HEK293 (cell line): ENCODE data around the gene MAPK11.

ENCODE experiments used
- CTCF ChIA-PET: fragments of 350-600 bp; formaldehyde crosslinking; extraction: SDS; loops from one replicate; lab custom pipeline; 2021; ENCODE audit warnings: antibody characterized with exemption; lab: Yijun Ruan, JAX
- POLR2A ChIA-PET: fragments of 300-600 bp; formaldehyde crosslinking; extraction: SDS; loops from one replicate; lab custom pipeline; 2020; ENCODE audit warnings: antibody characterized with exemption, inconsistent platforms; lab: Yijun Ruan, JAX
- H3K27ac ChIP-seq: fragments of 200-500 bp; sonication (Bioruptor generic); 2 replicates; pipeline ENCODE4 v1.5.1; 2014; ENCODE audit warnings: low read depth, low read length, control low read depth, inconsistent platforms; ENCODE audit errors: extremely low read depth
- H3K36me3 ChIP-seq, 2 experiments: fragments of 200-500 bp in 1 of 2; sonication (Bioruptor generic) in 1 of 2; 1 replicate in 1 of 2; 2 replicates in 1 of 2; pipeline ENCODE4 v1.5.1; 2014 to 2017; ENCODE audit warnings: inconsistent platforms in 2 of 2, low read length in 2 of 2; ENCODE audit not compliant: control insufficient read depth in 2 of 2, insufficient read depth in 1 of 2
- H3K4me1 ChIP-seq: fragments of 200-500 bp; sonication (Bioruptor generic); 2 replicates; pipeline ENCODE4 v1.5.1; 2014; ENCODE audit warnings: mild to moderate bottlenecking, low read length, inconsistent platforms; ENCODE audit not compliant: control insufficient read depth, insufficient read depth
- H3K4me3 ChIP-seq: 2 replicates; pipeline ENCODE4 v1.5.1; 2011; ENCODE audit warnings: low read depth, mild to moderate bottlenecking, control low read depth, low read length, moderate library complexity
- H3K9me3 ChIP-seq: fragments of 200-500 bp; sonication (Bioruptor generic); 2 replicates; pipeline ENCODE4 v1.5.1; 2014; ENCODE audit warnings: low read depth, low read length, inconsistent platforms; ENCODE audit not compliant: control insufficient read depth, insufficient read depth
- BCL11A ChIP-seq: fragments of 450-650 bp; formaldehyde crosslinking; IDR thresholded peaks from 2 replicates; pipeline ENCODE4 v1.5.1; 2016; ENCODE audit warnings: low read depth, missing biosample characterization, missing genetic modification characterization
- CTCF ChIP-seq: fragments of 450-650 bp; formaldehyde crosslinking; IDR thresholded peaks from 2 replicates; pipeline ENCODE4 v1.5.1; 2016; ENCODE audit warnings: missing biosample characterization, missing genetic modification characterization
- ELK4 ChIP-seq: IDR thresholded peaks from 2 replicates; pipeline ENCODE4 v1.6.1; 2011; ENCODE audit warnings: mild to moderate bottlenecking, low read depth, low read length, borderline replicate concordance
- KLF1 ChIP-seq: fragments of 450-650 bp; formaldehyde crosslinking; IDR thresholded peaks from 2 replicates; pipeline ENCODE4 v1.5.1; 2016; ENCODE audit warnings: missing biosample characterization, missing genetic modification characterization
- KLF8 ChIP-seq: fragments of 450-650 bp; formaldehyde crosslinking; IDR thresholded peaks from 2 replicates; pipeline ENCODE4 v1.5.1; 2016; ENCODE audit warnings: missing biosample characterization, missing genetic modification characterization
- KLF9 ChIP-seq: fragments of 450-650 bp; formaldehyde crosslinking; IDR thresholded peaks from 2 replicates; pipeline ENCODE4 v1.5.1; 2016; ENCODE audit warnings: missing biosample characterization, missing genetic modification characterization, low read depth
- MYNN ChIP-seq: fragments of 450-650 bp; formaldehyde crosslinking; IDR thresholded peaks from 2 replicates; pipeline ENCODE4 v1.5.1; 2016; ENCODE audit warnings: missing biosample characterization, missing genetic modification characterization, borderline replicate concordance
- OVOL3 ChIP-seq: fragments of 450-650 bp; formaldehyde crosslinking; IDR thresholded peaks from 2 replicates; pipeline ENCODE4 v1.5.1; 2016; ENCODE audit warnings: missing biosample characterization, missing genetic modification characterization
- SALL2 ChIP-seq: fragments of 450-650 bp; formaldehyde crosslinking; IDR thresholded peaks from 2 replicates; pipeline ENCODE4 v1.5.0; 2017; ENCODE audit warnings: missing biosample characterization, mild to moderate bottlenecking, missing genetic modification characterization, borderline replicate concordance
- ZBTB17 ChIP-seq: fragments of 450-650 bp; formaldehyde crosslinking; IDR thresholded peaks from 2 replicates; pipeline ENCODE4 v1.5.1; 2016; ENCODE audit warnings: missing biosample characterization, missing genetic modification characterization
- ZBTB44 ChIP-seq: fragments of 450-650 bp; IDR thresholded peaks from 2 replicates; pipeline ENCODE4 v1.5.1; 2018; ENCODE audit warnings: missing biosample characterization, mild to moderate bottlenecking, missing genetic modification characterization
- ZBTB49 ChIP-seq: fragments of 450-650 bp; formaldehyde crosslinking; IDR thresholded peaks from 2 replicates; pipeline ENCODE4 v1.5.1; 2016; ENCODE audit warnings: missing biosample characterization, missing genetic modification characterization, low read depth
- ZFP37 ChIP-seq: fragments of 450-650 bp; formaldehyde crosslinking; IDR thresholded peaks from 2 replicates; pipeline ENCODE4 v1.5.1; 2016; ENCODE audit warnings: missing biosample characterization, missing genetic modification characterization
- ZNF112 ChIP-seq: fragments of 450-650 bp; formaldehyde crosslinking; IDR thresholded peaks from 2 replicates; pipeline ENCODE4 v1.5.0; 2017; ENCODE audit warnings: missing biosample characterization, missing genetic modification characterization
- ZNF214 ChIP-seq: fragments of 450-650 bp; formaldehyde crosslinking; IDR thresholded peaks from 2 replicates; pipeline ENCODE4 v1.5.1; 2017; ENCODE audit warnings: missing biosample characterization, mild to moderate bottlenecking, missing genetic modification characterization, borderline replicate concordance
- ZNF341 ChIP-seq: fragments of 450-650 bp; formaldehyde crosslinking; IDR thresholded peaks from 2 replicates; pipeline ENCODE4; 2016; ENCODE audit warnings: low read depth, missing biosample characterization, missing genetic modification characterization
- ZNF423 ChIP-seq: fragments of 450-650 bp; formaldehyde crosslinking; IDR thresholded peaks from 2 replicates; pipeline ENCODE4 v1.5.1; 2016; ENCODE audit warnings: missing biosample characterization, missing genetic modification characterization
- ZNF580 ChIP-seq: fragments of 450-650 bp; formaldehyde crosslinking; IDR thresholded peaks from 2 replicates; pipeline ENCODE4 v1.5.1; 2016; ENCODE audit warnings: missing biosample characterization, missing genetic modification characterization
- ZNF596 ChIP-seq: fragments of 450-650 bp; IDR thresholded peaks from 2 replicates; pipeline ENCODE4 v1.5.0; 2018; ENCODE audit warnings: missing biosample characterization, mild to moderate bottlenecking, missing genetic modification characterization, moderate library complexity
- ZNF621 ChIP-seq: fragments of 450-650 bp; formaldehyde crosslinking; IDR thresholded peaks from 2 replicates; pipeline ENCODE4 v1.5.1; 2017; ENCODE audit warnings: missing biosample characterization, missing genetic modification characterization
- ZNF623 ChIP-seq: fragments of 450-650 bp; formaldehyde crosslinking; IDR thresholded peaks from 2 replicates; pipeline ENCODE4 v1.5.1; 2016; ENCODE audit warnings: missing biosample characterization, missing genetic modification characterization
- ZSCAN16 ChIP-seq: fragments of 450-650 bp; formaldehyde crosslinking; IDR thresholded peaks from 2 replicates; pipeline ENCODE4 v1.5.1; 2016; ENCODE audit warnings: missing biosample characterization, missing genetic modification characterization
- TF ChIP-seq, protein P1 (sequence below): fragments of 450-650 bp; formaldehyde crosslinking; IDR thresholded peaks from 2 replicates; pipeline ENCODE4 v1.5.1; 2017; ENCODE audit warnings: missing biosample characterization, missing genetic modification characterization

The MAPK11 gene

DNA sequence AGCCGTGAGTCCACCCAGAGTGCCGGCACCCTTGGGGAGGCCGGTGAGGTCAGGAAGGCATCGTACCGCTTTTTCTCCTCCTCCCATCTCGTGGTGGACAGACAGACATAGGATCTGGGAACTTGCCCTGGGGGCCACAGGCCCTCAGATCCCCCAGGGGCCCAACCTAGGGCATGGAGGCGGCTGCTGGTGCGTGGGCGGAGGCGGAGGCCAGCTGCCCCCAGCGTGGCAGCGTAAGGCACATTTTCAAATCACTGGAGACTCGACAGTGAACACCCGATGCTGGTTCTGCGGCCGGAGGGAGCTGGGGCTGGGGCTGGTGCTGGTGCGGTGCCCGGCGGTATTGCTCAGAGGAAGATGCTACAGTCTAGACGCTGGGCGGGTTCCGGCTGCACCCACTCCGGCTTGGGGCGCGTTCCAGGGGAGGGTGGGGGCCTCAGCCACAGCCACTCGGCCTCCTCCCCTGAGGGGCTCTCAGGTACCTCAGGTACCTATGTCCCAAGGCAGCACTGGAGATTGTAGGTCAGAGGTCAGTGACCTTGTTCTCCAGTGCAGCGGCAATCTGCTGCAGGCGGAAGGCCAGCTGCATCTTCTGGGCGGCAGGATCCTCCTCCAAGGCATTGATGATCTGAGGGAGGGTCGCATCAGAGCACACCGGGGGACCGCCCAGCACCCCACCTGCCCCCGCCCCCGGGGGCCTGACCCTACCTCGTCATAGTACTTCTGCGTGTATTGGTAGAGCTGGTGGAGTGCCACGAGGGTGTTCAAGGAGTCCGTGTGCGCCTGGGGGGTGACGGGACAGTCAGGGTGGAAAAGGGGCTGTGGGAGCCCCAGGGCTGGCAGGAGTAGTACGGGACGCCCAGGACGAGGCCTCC lies 5.2 kb upstream of the MAPK11 start (continued):
- TF ChIP-seq ZBTB49 (tag by site-specific recombination) (no peak), KLF8 (peak; percentile 26; the same call in 1 of the 2 replicates)

DNA sequence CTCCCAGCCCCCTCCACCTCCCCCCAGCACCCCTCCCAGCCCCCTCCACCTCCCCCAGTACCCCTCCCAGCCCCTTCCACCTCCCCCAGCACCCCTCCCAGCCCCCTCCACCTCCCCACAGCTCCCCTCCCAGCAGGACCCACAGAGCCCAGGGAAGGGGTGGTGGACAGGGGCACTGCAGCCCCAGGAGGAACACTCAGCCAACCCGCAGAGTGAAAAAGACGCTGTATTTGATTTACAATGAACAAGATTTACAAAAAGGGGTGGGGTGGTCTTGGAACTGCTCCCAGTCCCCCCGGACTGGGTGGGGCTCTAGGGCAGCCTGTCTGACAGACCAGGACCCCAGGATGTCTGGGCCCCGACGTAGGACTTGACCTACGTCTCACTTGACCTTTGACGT lies 4.6 kb upstream of the MAPK11 start:
- H3K4me3 ChIP-seq, result no peak overlapping the region
- peak; percentile 76 for TF ChIP-seq KLF1 (tag by site-specific recombination)
- TF ChIP-seq ZNF341, result no peak
- no peak for TF ChIP-seq BCL11A (tag by site-specific recombination)
- TF ChIP-seq, all 188 proteins: peak for 1
- ChIA-PET POLR2A (interaction anchor here (1.8 kb wide), 1 partner anchor 67 kb away, joined by 5 read pairs; no protein-coding TSS in a partner anchor), CTCF (interaction anchor here (0.6 to 6.3 kb wide), 10 partner anchors 12 to 347 kb away, joined by 3 to 42 read pairs (median 4); no protein-coding TSS in a partner anchor)
- H3K36me3 ChIP-seq, result peaks cover 0 to 54% of the 10 kb centered on the region in 2 experiments; a peak in 2 of 3 replicates
- H3K27ac ChIP-seq, result no peak overlapping the region
- peaks cover 14% of the 10 kb centered on the region for H3K4me1 ChIP-seq
- H3K9me3 ChIP-seq, result no peaks in the 10 kb centered on the region

- Histone ChIP-seq H3K4me3 (no peak overlapping the region), H3K36me3 (peaks cover 0 to 50% of the 10 kb centered on the region in 2 experiments; a peak in 2 of 3 replicates), H3K27ac (no peak overlapping the region), H3K9me3 (no peaks in the 10 kb centered on the region), H3K4me1 (peaks cover 14% of the 10 kb centered on the region)
- ChIA-PET CTCF (interaction anchor here (0.6 to 6.3 kb wide), 7 partner anchors 11 to 67 kb away, joined by 3 to 42 read pairs (median 4); partner anchors contain the start of gene TUBGCP6), POLR2A (no interaction called here)
- TF ChIP-seq OVOL3 (tag by site-specific recombination) (no peak), ZNF423 (tag by site-specific recombination) (no peak), ZNF112 (no peak), SALL2 (tag by site-specific recombination) (no peak), ZSCAN16 (tag by site-specific recombination) (no peak), KLF9 (tag by site-specific recombination) (no peak), ELK4 (no peak), ZNF596 (tag by site-specific recombination) (no peak), ZNF214 (tag by site-specific recombination) (no peak), ZBTB17 (tag by site-specific recombination) (peak; percentile 36; the same call in 1 of the 2 replicates), ZFP37 (no peak), ZBTB44 (tag by site-specific recombination) (peak; percentile 47; the same call in 1 of the 2 replicates), ZNF621 (tag by site-specific recombination) (no peak), CTCF (tag by site-specific recombination) (no peak), MYNN (tag by site-specific recombination) (no peak), BCL11A (tag by site-specific recombination) (no peak), ZNF623 (tag by site-specific recombination) (no peak), ZNF580 (no peak)
- TF ChIP-seq, protein P1, sequence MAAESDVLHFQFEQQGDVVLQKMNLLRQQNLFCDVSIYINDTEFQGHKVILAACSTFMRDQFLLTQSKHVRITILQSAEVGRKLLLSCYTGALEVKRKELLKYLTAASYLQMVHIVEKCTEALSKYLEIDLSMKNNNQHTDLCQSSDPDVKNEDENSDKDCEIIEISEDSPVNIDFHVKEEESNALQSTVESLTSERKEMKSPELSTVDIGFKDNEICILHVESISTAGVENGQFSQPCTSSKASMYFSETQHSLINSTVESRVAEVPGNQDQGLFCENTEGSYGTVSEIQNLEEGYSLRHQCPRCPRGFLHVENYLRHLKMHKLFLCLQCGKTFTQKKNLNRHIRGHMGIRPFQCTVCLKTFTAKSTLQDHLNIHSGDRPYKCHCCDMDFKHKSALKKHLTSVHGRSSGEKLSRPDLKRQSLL (tag by site-specific recombination), result no peak
These were observed 4.1 kb upstream of the MAPK11 start for GRCh38 chr22:50274311-50274710.
